Measurements from ENCODE around the gene EN2.

Gene EN2

GRCh38 chr7:155511702-155511996, 53.7 kb downstream of the EN2 start:
- no peak for DNase-seq

GRCh38 chr7:155512246-155512887, 54.4 kb downstream of the EN2 start:
- no peak for DNase-seq

GRCh38 chr7:155513543-155514285, 55.8 kb downstream of the EN2 start:
- DNase-seq, result no peak

- no peak for DNase-seq
These were observed 56.4 kb downstream of the EN2 start for GRCh38 chr7:155514296-155514695.

Measured in NCI-H146 (cell line).